GM19023 (cell line): ENCODE measurements around the gene DLG2.

ENCODE experiments used
- ATAC-seq: cut with Tn5 transposase; IDR thresholded peaks from one replicate; pipeline ENCODE4 v1.9.1; 2021; ENCODE audit warnings: mild to moderate bottlenecking, moderate library complexity; ENCODE audit not compliant: unreplicated experiment

The DLG2 gene

DNA sequence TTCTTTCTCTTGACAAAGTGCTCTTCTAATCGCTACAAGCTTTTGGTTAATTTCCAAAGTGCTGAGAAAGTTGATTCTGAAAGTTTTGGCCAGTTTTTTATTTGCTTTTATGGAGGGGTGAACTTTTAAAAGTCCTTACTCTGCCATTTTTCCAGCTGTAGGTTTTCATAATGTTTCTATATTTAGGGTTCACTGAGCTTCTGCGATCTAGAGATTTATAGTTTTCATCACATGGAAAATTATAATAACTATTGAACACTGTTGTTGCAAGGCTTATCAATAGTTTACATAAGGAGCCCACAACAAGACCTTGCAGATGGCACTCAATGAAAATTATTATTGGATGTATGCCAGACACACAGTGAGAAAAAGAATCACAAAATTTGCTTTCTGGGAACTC lies 55.1 kb downstream of the DLG2 start:
- no peak for ATAC-seq

DNA sequence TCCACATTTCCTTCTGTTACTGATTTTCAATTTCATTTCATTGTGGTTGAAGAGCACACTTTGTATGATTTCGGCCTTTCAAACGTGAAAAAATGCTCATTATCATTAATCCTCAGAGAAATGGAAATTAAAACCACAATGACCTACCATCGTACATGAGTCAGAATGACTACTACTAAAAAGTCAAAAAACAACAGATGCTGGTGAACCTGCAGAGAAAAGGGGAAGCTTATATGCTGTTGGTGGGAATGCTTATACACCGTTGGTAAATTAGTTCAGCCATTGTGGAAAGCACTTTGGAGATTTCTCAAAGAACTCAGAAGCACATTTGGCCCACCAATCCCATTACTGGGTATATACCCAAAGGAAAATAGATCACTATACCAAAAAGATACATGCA lies 57.6 kb downstream of the DLG2 start:
- ATAC-seq, result no peak

DNA sequence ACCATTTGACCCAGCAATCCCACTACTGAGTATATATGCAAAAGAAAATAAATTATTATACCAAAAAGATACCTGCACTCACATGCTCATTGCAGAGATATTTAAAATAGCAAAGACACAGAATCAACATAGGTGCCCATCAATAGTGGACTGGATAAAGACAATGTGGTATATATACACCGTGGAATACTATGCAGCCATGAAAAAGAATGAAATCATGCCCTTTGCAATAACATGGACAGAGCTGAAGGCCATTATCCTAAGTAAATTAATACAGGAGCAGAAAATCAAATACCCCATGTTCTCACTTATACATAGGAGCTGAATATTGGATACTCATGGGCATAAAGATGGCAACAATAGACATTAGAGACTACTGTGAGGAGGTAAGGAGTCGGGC lies 68.7 kb downstream of the DLG2 start:
- ATAC-seq, result no peak

DNA sequence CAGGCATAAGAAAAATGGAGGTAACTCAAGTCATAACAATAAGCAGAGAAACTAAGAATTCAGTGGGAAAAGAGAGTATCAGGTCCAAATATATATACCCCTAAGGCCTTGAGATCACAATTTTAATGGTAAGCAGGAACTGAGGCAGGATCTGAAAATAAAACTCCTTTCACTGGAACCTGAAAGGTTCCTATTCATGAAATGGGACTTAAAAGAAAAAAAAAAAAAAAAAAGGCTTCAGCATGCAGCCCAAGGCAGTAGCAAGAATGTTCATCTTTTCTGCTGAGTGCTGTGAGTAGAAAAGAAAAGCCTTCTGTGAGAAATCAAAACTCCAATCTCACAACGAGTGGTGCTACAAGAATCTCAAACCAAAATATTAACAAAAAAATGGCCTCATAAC lies 75.3 kb downstream of the DLG2 start:
- ATAC-seq, result no peak

DNA sequence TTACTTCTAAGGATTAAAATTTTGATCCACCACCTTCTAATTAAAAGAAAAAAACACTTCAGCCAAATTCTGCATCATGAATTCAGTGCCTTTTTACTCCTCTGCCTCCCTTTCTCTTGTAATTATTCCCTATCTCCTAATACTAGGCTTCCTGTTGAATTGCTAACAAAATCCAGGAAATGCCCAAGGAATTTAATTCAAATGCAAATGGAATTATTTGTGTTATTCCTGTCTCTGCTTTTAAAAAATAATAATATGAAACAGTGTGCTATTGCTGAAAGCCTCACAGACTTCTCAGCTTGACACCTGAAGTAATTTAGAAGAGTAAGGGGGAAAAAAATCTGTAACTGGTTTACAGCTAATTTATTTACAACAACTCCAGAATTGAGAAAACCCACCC lies 85.5 kb downstream of the DLG2 start:
- ATAC-seq, result no peak

DNA sequence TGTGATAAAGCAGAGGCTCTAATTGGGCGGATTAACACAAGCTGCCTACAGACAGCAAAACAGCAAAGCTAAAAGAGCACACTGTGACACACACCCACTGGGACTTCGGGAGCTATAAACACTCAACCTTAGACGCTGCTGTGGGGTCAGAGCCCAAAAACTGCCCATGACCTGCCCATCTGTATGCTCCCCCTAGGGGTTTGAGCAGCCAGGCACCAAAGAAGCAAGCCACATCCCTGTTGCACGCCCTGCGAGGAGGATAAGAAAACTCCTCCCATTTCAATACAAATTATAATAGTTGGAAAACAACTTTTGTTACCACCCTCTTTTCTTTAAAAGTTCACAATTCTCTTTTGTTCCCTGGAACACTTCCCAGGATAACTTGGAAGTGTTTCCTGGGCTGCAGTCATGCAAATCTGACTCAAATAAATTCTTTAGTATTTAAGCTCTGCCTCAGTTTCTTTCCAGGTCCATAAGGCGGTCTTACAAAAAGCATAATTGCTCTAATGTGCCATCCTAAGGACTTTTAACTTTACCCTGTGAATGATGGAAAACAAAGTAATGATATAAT lies 86.4 kb downstream of the DLG2 start:
- ATAC-seq, result no peak

DNA sequence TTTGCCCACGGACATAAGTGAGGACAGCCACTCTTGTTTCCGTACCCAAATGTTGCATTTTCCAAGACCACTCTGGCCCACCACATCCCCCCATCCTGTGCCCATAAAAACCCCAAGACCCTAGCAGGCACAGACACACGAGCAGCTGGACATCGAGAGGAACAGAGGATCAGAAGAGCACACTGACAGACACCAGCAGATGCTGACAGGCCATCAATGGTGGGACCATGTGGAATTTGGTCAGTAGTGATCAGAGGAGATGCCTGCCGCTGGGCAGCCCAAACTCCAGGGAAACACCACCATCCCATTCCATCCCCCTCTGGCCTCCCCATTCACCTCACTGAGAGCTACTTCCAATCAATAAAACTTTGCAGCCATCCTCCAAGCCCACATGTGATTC lies 87.0 kb downstream of the DLG2 start:
- no peak for ATAC-seq

DNA sequence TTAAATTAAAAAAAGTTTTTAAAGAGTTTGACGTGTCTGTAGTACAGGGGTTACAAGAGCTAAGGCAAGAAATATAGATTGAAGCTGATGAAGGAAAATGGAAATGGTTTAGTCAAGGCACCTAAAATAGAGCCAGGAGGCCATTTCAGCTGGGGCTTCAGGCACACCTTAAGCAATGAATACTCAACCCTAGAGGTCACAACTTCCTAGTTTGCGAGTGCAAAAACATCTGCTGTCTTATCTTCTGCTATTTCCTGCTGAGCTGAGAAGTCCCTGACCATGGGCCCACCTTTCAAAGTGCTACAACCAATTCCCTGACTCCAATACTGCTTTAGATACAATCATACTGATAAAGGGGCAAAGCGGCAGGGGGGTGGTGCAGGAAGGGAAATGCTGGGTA lies 87.4 kb downstream of the DLG2 start:
- no peak for ATAC-seq

DNA sequence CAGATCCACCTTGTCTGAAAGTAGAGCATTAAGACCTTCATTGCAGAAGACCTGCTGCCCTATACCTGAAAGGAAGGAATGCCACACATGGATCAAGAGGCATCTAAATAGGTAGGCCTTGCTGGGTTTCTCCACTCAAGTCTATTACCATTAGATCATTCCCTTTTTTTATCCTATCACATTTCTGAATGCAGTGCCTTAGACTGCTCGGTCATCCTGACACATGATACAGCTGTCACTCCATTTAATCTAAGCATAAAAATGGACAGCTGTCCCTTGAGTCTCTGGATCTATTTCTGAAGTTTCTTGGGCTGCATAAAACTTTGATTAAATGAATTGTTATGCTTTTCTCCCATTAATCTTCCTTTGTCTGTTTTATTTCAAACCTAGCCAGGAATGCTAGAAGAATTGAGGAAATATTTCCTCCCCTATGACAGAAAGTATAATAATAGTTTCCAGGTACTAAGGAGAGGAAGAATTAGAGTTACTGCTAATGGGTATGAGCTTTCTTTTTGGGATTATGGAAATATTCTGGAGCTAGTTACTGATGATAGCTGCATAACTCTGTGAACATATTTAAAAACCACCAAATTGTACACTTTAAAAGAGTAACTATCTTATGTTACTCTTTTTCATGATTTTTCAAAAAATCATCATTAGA lies 88.0 kb downstream of the DLG2 start:
- no peak for ATAC-seq

DNA sequence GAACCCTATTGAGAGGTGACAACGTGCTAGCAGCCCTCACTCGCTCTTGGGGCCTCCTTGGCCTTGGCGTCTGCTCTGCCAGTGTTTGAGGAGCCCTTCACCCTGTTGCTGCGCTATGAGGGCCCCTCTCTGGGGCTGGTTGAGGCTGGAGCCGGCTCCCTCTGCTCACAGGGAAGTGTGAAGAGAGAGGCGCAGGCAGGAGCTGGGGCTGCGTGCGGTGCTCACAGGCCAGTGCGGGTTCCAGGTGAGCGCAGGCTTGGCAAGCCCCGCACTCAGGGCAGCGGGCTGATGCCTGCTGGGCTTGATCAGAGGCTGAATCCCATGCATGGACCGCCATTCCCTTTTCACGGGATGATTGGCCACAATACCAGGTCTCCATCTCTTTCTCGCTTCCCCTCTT lies 90.7 kb downstream of the DLG2 start:
- no peak for ATAC-seq

DNA sequence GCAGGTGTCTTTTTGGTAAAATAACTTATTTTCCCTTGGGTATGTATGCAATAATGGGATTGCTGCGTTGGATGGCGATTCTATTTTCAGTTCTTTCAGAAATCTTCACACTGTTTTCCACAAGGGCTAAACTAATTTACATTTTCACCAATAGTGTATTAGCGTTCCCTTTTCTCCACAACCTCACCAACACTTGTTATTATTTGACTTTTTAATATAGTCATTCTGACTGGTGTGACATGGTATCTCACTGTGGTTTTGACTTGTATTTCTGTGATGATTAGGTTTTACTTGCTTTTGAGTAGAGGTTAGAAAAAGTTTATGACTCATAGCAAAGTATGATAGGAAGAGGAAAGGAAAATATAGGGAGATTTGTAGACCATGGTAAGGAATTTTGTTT lies 92.3 kb downstream of the DLG2 start:
- no peak for ATAC-seq

DNA sequence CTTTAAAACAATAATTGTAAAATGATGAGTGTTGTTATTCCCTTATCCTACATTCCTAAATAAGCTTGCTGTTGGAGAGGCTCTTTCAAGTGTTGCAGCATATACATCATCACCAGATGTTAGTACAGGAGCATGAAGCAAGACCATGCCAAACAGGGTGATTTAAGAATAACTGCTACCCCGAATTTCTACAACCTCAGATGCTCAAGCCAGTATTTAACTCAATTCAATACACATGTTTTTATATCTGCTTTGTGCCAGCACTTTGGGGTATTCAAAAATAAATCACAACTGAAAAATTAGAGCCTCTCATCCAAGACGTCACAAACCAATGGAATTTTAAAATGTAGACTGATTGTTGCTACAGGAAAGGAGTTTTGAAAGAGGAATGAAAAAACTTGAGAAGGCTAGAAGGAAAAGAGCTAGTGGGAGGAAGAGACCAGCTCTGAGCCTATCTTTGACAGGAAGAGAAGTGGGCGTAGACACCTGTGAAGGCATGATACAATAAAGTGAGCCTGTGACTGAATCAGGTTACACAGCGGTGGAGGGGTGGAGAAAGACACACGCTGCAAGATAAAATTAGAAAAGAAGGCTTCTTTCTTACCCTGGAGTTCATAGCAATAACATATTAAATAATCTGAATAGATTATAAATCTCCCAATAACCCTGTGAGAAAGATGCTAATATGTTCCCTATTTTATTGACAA lies 95.8 kb downstream of the DLG2 start:
- no peak for ATAC-seq

DNA sequence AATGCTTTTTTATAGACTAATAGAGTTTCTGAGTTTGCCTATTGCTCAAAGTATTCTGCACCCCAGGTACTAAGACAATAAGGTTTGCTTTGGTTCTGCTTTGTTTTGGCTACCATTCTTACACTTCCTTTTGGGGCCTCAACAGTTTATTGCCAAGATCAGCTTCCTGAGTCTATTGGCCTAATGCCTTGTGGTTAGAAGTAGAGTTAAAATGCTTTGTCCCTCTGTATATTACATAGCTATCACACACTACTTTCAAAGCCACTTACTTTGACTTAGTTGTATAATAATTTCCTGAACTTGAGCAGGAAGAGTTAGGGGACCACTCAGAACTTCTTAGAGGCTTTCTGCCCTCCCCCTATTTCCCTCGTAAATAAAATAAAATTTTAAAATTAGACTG lies 96.5 kb downstream of the DLG2 start:
- no peak for ATAC-seq

DNA sequence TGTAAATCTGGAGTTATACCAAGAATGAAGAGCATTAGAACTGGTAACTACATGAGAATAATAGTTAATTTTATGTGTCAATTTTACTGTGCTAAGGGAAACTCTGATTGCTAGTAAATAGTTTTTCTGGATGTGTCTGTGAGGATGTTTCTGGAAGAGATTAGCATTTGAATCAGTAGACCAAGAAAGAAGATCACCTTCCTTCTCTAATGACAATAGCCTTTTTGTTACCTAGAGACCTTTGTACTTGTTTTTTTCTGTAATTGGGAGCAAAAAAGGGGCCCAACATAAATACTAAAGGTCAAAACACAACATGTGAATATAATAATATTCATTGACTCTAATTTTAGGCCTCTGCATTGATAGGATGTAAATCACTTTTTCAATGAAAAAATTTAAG lies 100.6 kb downstream of the DLG2 start:
- no peak for ATAC-seq

DNA sequence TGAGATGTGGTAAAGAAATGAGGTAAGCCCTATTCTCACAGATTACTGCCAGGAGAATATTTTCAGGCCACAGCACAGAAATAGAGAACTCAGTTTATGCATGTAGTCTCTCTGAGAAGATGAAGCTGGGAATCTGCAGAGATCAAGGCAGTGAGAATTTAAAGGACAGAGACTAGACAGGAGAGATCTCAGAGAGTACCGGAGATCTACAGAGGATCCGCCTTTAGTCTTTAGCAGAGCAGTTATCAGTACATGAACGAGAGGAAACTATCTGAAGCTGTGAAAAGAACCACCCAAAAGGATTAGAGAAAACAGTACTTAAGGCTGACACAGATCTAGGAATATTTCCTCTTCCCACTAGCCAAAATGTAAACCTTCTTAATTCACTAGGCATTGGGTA lies 101.5 kb downstream of the DLG2 start:
- no peak for ATAC-seq

DNA sequence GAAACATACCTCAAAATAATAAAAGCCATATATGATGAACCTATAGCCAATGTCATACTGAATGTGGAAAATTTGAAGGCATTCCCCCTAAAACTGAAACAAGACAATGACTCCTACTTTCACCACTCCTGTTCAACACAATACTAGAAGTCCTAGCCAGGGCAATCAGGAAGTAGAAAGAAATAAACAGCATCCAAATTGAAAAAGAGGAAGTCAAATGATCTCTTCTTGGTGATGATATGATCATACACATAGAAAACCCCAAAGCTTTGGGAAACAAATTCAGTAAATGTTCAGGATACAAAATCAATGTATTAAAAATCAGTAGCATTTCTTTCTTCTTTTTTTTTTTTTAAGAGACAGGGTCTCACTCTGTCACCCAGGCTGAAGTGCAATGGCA lies 109.9 kb downstream of the DLG2 start:
- no peak for ATAC-seq

DNA sequence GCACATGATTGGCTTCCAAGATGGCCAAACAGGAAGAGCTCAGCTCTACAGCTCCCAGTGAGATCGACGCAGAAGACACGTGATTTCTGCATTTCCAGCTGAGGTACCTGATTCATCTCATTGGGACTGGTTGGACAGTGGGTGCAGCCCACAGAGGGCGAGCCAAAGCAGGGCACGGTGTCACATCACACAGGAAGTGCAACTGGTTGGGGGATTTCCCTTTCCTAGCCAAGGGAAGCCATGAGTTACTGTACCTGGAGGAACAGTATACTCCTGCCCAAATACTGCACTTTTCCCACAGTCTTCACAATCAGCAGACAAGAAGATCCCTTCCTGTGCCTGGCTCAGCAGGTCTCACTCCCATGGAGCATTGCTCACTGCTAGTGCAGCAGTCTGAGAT lies 131.2 kb downstream of the DLG2 start:
- no peak for ATAC-seq

DNA sequence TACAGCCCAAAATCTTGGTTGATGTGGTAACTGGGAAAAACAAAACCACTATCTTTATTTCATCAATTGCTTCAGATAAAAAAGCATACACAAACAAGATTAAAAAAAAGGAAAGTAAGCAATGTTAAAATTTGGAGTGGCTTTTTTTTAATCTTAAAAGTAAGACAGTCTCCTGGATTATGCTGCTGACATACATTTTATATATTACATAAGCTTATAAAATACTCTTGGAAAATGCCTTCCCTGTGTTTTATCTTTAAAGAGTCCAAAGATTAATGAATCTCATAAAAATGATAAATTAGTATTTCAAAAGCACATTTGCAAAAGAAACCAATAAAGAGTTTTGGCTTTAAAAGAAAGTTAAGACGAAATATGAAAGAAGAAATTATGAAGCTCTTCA lies 132.7 kb downstream of the DLG2 start:
- ATAC-seq, result no peak

DNA sequence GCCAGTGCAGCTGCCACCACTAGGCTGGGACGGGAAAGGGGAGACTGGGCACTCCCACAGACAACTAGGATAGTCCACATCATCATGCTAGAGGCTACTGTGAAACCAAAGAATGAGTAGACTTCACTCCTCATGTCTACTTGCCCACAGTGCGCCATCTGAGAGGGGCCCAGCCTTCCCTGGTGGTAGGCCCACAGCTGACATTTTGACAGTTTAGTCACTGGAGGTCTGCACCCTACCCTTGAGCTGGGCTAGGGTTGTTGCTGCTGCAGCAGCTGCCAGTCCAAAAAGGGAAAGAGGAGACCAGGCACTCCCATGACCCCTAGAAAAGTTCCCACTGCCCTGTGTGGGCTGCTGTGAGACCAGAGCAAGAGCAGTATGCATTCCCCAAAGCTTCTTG lies 141.2 kb downstream of the DLG2 start:
- ATAC-seq, result no peak

DNA sequence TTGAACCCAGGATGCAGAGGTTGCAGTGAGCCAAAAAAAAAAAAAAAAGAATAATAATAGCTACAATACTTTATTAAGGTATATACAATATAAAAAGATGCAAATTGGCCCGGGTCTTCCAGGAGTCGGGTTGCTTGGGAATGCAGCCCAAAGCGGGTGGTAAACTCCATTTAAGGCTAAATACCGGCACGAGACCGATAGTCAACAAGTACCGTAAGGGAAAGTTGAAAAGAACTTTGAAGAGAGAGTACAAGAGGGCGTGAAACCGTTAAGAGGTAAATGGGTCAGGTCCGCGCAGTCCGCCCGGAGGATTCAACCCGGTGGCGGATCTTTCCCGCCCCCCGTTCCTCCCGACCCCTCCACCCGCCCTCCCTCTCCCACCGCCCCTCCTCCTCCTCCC lies 143.3 kb downstream of the DLG2 start:
- no peak for ATAC-seq

DNA sequence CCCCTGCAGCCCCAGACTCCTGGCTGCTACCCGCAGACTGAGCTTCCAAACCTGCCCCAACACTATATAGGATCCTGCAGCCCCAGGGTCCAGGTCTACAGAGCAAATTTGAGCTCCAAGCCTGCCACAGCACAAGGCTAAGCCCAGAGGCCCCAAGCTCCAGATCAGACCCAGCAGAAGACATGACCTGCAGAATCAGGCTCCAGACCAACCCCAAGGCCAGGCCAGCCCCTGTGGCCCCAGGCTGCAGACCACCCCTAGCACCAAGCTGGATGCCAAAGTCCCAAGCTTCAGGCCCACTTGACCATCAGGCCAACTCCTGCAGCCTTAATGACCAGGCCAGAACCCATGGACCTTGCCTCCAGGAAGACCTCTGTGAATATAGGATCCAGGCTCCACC lies 145.3 kb downstream of the DLG2 start:
- ATAC-seq, result no peak

DNA sequence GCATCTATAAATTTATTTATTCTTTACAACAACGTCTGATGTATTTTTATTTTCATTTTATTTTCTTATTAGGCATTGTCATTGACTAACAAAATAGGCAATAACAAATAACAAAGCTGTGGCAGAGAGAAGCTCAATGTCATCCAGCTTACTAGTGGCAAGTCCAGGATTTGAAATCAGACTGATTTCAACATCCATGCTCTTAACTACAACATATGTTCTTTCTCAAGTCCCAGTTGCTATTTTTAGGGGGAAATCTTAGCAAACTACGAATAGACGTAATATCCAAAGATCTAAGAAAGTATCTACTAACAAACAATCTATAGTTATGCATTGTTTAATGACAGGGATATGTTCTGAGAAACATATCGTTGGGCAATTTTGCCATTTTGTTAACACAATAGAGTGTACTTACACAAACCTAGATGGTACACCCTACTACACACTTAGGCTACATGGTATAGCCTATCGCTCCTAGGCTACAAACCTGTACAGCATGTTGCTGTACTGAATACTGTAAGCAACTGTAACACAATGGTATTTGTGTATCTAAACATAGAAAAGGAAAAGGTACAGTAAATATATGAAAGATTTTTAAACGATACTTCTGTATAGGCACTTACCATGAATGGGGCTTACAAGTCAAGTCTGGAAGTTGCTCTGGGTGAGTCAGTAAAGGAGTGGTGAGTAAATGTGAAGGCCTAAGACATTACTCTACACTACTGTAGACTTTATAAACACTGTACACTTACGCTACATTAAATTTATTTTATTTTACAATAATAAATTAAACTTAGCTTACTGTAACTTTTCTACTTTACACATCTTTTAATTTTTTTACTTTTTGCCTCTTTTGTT lies 151.3 kb downstream of the DLG2 start:
- ATAC-seq, result no peak
